Keratinocyte (primary cell): ENCODE results near the gene SPAG6. TPM values are rescaled to one million over a fixed set of nuclear protein-coding genes. Genes with fewer than 3 reads are reported as not detected.

Source experiments
- DNase-seq: peaks from one replicate; pipeline ENCODE4 v3.0.0-alpha.2; 2011; ENCODE audit warnings: low read depth, missing footprints, low spot score
- FAIRE-seq: peaks from 2 replicates; lab custom pipeline; 2011; peaks lifted over from hg19 to GRCh38; lab: Jason Lieb, UNC
- H2AFZ ChIP-seq: 2 replicates; pipeline ENCODE4 v1.6.0; 2012; ENCODE audit warnings: low read length, control low read depth, inconsistent platforms; ENCODE audit not compliant: control insufficient read depth
- H3K27ac ChIP-seq: 2 replicates; pipeline ENCODE4 v1.5.1; 2011; ENCODE audit warnings: low read length; ENCODE audit not compliant: control insufficient read depth, insufficient read depth
- H3K27me3 ChIP-seq: 3 replicates; pipeline ENCODE4 v1.6.0; 2011; ENCODE audit warnings: low read length; ENCODE audit not compliant: control insufficient read depth, insufficient read depth; ENCODE audit errors: extremely low read depth
- H3K36me3 ChIP-seq, 2 experiments: 2 replicates in 1 of 2; 3 replicates in 1 of 2; pipeline ENCODE4 v1.5.1; 2011; ENCODE audit warnings: low read length in 2 of 2, mild to moderate bottlenecking in 1 of 2; ENCODE audit not compliant: control insufficient read depth in 2 of 2, insufficient read depth in 2 of 2; ENCODE audit errors: extremely low read depth in 1 of 2
- H3K4me1 ChIP-seq: 3 replicates; pipeline ENCODE4 v1.5.1; 2011; ENCODE audit warnings: low read length; ENCODE audit not compliant: control insufficient read depth, insufficient read depth; ENCODE audit errors: extremely low read depth
- H3K4me2 ChIP-seq: 3 replicates; pipeline ENCODE4 v1.6.0; 2011; ENCODE audit warnings: low read depth, low read length; ENCODE audit not compliant: control insufficient read depth, insufficient read depth; ENCODE audit errors: extremely low read depth
- H3K4me3 ChIP-seq, 3 experiments: fragments of 200-600 bp in 1 of 3; sonication (generic) in 1 of 3; 2 replicates in 2 of 3; 3 replicates in 1 of 3; pipeline ENCODE4 v1.5.1; 2011 to 2016; ENCODE audit warnings: low read length in 3 of 3, mild to moderate bottlenecking in 3 of 3, control low read depth in 2 of 3, inconsistent platforms in 1 of 3, low read depth in 1 of 3, mixed read lengths in 1 of 3, mixed run types in 1 of 3, moderate library complexity in 1 of 3; ENCODE audit not compliant: control insufficient read depth in 2 of 3, insufficient read depth in 2 of 3; ENCODE audit errors: extremely low read depth in 1 of 3
- H3K79me2 ChIP-seq: 2 replicates; pipeline ENCODE4 v1.6.0; 2012; ENCODE audit warnings: low read length; ENCODE audit not compliant: control insufficient read depth, insufficient read depth
- H3K9ac ChIP-seq: 3 replicates; pipeline ENCODE4 v1.6.0; 2011; ENCODE audit warnings: low read length; ENCODE audit not compliant: control insufficient read depth, insufficient read depth; ENCODE audit errors: extremely low read depth
- H3K9me1 ChIP-seq: 3 replicates; pipeline ENCODE4 v1.6.0; 2011; ENCODE audit warnings: low read length; ENCODE audit not compliant: control insufficient read depth, insufficient read depth; ENCODE audit errors: extremely low read depth
- H3K9me3 ChIP-seq: 2 replicates; pipeline ENCODE4 v1.5.1; 2012; ENCODE audit warnings: low read depth, low read length; ENCODE audit not compliant: control insufficient read depth
- H4K20me1 ChIP-seq: 3 replicates; pipeline ENCODE4 v1.6.0; 2011; ENCODE audit warnings: low read length; ENCODE audit not compliant: control insufficient read depth, insufficient read depth; ENCODE audit errors: extremely low read depth
- CTCF ChIP-seq, 3 experiments: IDR thresholded peaks in 1 of 3; conservative IDR thresholded peaks in 1 of 3; optimal IDR thresholded peaks in 1 of 3; 2 replicates in 2 of 3; 3 replicates in 1 of 3; pipeline versions ENCODE3 to v1.5.1; 2011; ENCODE audit warnings: low read length in 3 of 3, mild to moderate bottlenecking in 3 of 3, moderate library complexity in 2 of 3, control low read depth in 1 of 3, inconsistent platforms in 1 of 3; ENCODE audit not compliant: insufficient read depth in 2 of 3; ENCODE audit errors: extremely low read depth in 1 of 3
- EZH2 ChIP-seq: IDR thresholded peaks from one replicate; pipeline ENCODE4 v1.6.1; 2012; ENCODE audit warnings: inconsistent platforms, mild to moderate bottlenecking, low read length, moderate library complexity
- dilution Hi-C: fragments of 300-500 bp; cut with MboI; formaldehyde crosslinking; loops from one replicate; pipeline ENCODE4 v1.7.0; 2020; ENCODE audit warnings: low sequenced_read_pairs; ENCODE audit not compliant: extremely low pct_ligation_motif_present
- polyA plus RNA-seq, 5 experiments: library from polyadenylated mRNA; depleted of rRNA in 3 of 5; stranded (reverse) in 3 of 5; stranded (forward) in 1 of 5; unstranded in 1 of 5; fragments of >200 nt; gene quantifications; 1 replicate in 1 of 5; 2 replicates in 3 of 5; 3 replicates in 1 of 5; pipeline versions ENCODE4 v1.2.1 to v1.2.3, GENCODE V29; 2011 to 2012; ENCODE audit warnings: missing spikeins in 2 of 5, low read depth in 1 of 5, low replicate concordance in 1 of 5

The SPAG6 gene
- polyA plus RNA-seq, 1 donor (not counting 4 experiments of a cell fraction or from before 2014, with no cell fraction given) = not detected

GRCh38 chr10:22325272-22326144 is 19.8 kb upstream of the SPAG6 start:
- Histone ChIP-seq H3K4me1 (peaks cover 24% of the 10 kb centered on the region), H3K9ac (peak overlapping the region; percentile 61), H3K79me2 (no peaks in the 10 kb centered on the region), H4K20me1 (no peaks in the 10 kb centered on the region), H3K4me2 (peak overlapping the region; percentile 97), H3K4me3 (peak overlapping the region; percentile 46 to 81 (median 76)), H3K9me1 (no peaks in the 10 kb centered on the region), H3K36me3 (peaks cover 5 to 8% of the 10 kb centered on the region in 2 experiments), H3K27ac (no peak overlapping the region), H3K9me3 (no peaks in the 10 kb centered on the region), H3K27me3 (peaks cover 14% of the 10 kb centered on the region), H2AFZ (peak overlapping the region; percentile 58)
- DNase-seq (no peak), FAIRE-seq (no peak)
- dilution Hi-C loops = no loop called here
- no peak for TF ChIP-seq CTCF (optimal IDR thresholded peaks at IDR 0.05 in 1 of 3, IDR thresholded peaks at IDR 0.05 in 1 of 3, conservative IDR thresholded peaks at IDR 0.05 in 1 of 3; ENCODE audit: extremely low read depth in 1 of 3, insufficient read depth in 2 of 3, low read length in 3 of 3)
- no peak for TF ChIP-seq EZH2

GRCh38 chr10:22326145-22326702 is 19.1 kb upstream of the SPAG6 start:
- peak overlapping the region; percentile 24 for H2AFZ ChIP-seq
- no peak for DNase-seq

More at GRCh38 chr10:22326145-22326702, 19.1 kb upstream of the SPAG6 start:
- Histone ChIP-seq H3K4me1 (peaks cover 24% of the 10 kb centered on the region), H3K27ac (no peak overlapping the region), H3K9me3 (no peaks in the 10 kb centered on the region), H3K36me3 (peaks cover 5 to 8% of the 10 kb centered on the region in 2 experiments), H3K79me2 (no peaks in the 10 kb centered on the region), H3K9me1 (no peaks in the 10 kb centered on the region), H3K9ac (peak overlapping the region; percentile 53), H3K27me3 (peaks cover 14% of the 10 kb centered on the region), H3K4me2 (peak overlapping the region; percentile 91), H3K4me3 (peak overlapping the region; percentile 46 to 77 (median 76)), H4K20me1 (no peaks in the 10 kb centered on the region)
- dilution Hi-C loops = no loop called here
- no peak for TF ChIP-seq CTCF (optimal IDR thresholded peaks at IDR 0.05 in 1 of 3, IDR thresholded peaks at IDR 0.05 in 1 of 3, conservative IDR thresholded peaks at IDR 0.05 in 1 of 3; ENCODE audit: extremely low read depth in 1 of 3, insufficient read depth in 2 of 3, low read length in 3 of 3)
- TF ChIP-seq EZH2 = no peak
- FAIRE-seq = no peak
